Measurements from ENCODE around the gene JTB.

Gene JTB

GRCh38 chr1:153957744-153958110 is 19.7 kb downstream of the JTB start:
- FAIRE-seq, result peak; percentile 95

GRCh38 chr1:153956997-153957715 is 20.3 kb downstream of the JTB start:
- no peak for DNase-seq (ENCODE audit: insufficient read length, low spot score)
- TF ChIP-seq TAF1 (IDR thresholded peaks at IDR 0.05; ENCODE audit: low read depth, low read length), result no peak
- TF ChIP-seq POLR2AphosphoS5 (IDR thresholded peaks at IDR 0.05; ENCODE audit: low read depth, low read length), result no peak
- no peak for TF ChIP-seq POU2F2 (IDR thresholded peaks at IDR 0.05; ENCODE audit: low read depth, low read length)
- no peak for TF ChIP-seq PAX5 (IDR thresholded peaks at IDR 0.05; ENCODE audit: insufficient read depth, low read length, severe bottlenecking)
- no peak for TF ChIP-seq SPI1 (IDR thresholded peaks at IDR 0.05; ENCODE audit: low read depth, low read length)
- no peak for TF ChIP-seq POLR2A (IDR thresholded peaks at IDR 0.05; ENCODE audit: low read depth, low read length)
- peak; percentile 78 for FAIRE-seq

More at GRCh38 chr1:153957744-153958110, 19.7 kb downstream of the JTB start:
- TF ChIP-seq TAF1 (IDR thresholded peaks at IDR 0.05; ENCODE audit: low read depth, low read length) (peak; percentile 48; the same call in 1 of the 2 replicates), POLR2AphosphoS5 (IDR thresholded peaks at IDR 0.05; ENCODE audit: low read depth, low read length) (peak; percentile 68; the same call in 1 of the 2 replicates), POLR2A (IDR thresholded peaks at IDR 0.05; ENCODE audit: low read depth, low read length) (peak; percentile 85), POU2F2 (IDR thresholded peaks at IDR 0.05; ENCODE audit: low read depth, low read length) (peak; percentile 52; the same call in 1 of the 2 replicates), SPI1 (IDR thresholded peaks at IDR 0.05; ENCODE audit: low read depth, low read length) (peak; percentile 44; the same call in 1 of the 2 replicates), PAX5 (IDR thresholded peaks at IDR 0.05; ENCODE audit: insufficient read depth, low read length, severe bottlenecking) (no peak)
- DNase-seq (ENCODE audit: insufficient read length, low spot score), result no peak

GRCh38 chr1:153954826-153955225 is 22.6 kb downstream of the JTB start:
- TF ChIP-seq POLR2A (IDR thresholded peaks at IDR 0.05; ENCODE audit: low read depth, low read length) (no peak), POU2F2 (IDR thresholded peaks at IDR 0.05; ENCODE audit: low read depth, low read length) (no peak), SPI1 (IDR thresholded peaks at IDR 0.05; ENCODE audit: low read depth, low read length) (no peak)
- DNase-seq (ENCODE audit: insufficient read length, low spot score) (no peak), FAIRE-seq (no peak)

- no peak for FAIRE-seq
Measured at GRCh38 chr1:153953859-153954365, 23.6 kb downstream of the JTB start.

GRCh38 chr1:153951801-153952200 is 25.7 kb downstream of the JTB start:
- TF ChIP-seq SPI1 (IDR thresholded peaks at IDR 0.05; ENCODE audit: low read depth, low read length) (no peak), TAF1 (IDR thresholded peaks at IDR 0.05; ENCODE audit: low read depth, low read length) (no peak), POLR2A (IDR thresholded peaks at IDR 0.05; ENCODE audit: low read depth, low read length) (no peak), POLR2AphosphoS5 (IDR thresholded peaks at IDR 0.05; ENCODE audit: low read depth, low read length) (no peak), POU2F2 (IDR thresholded peaks at IDR 0.05; ENCODE audit: low read depth, low read length) (no peak), PAX5 (IDR thresholded peaks at IDR 0.05; ENCODE audit: insufficient read depth, low read length, severe bottlenecking) (no peak)
- FAIRE-seq (no peak), DNase-seq (ENCODE audit: insufficient read length, low spot score) (no peak)

More at GRCh38 chr1:153953859-153954365, 23.6 kb downstream of the JTB start:
- no peak for TF ChIP-seq POLR2A (IDR thresholded peaks at IDR 0.05; ENCODE audit: low read depth, low read length)
- TF ChIP-seq POLR2AphosphoS5 (IDR thresholded peaks at IDR 0.05; ENCODE audit: low read depth, low read length), result no peak
- TF ChIP-seq TAF1 (IDR thresholded peaks at IDR 0.05; ENCODE audit: low read depth, low read length), result no peak
- TF ChIP-seq PAX5 (IDR thresholded peaks at IDR 0.05; ENCODE audit: insufficient read depth, low read length, severe bottlenecking), result no peak
- TF ChIP-seq POU2F2 (IDR thresholded peaks at IDR 0.05; ENCODE audit: low read depth, low read length), result no peak
- TF ChIP-seq SPI1 (IDR thresholded peaks at IDR 0.05; ENCODE audit: low read depth, low read length), result no peak
- no peak for DNase-seq (ENCODE audit: insufficient read length, low spot score)

GRCh38 chr1:153951183-153951582 is 26.3 kb downstream of the JTB start:
- DNase-seq (ENCODE audit: insufficient read length, low spot score) (no peak), FAIRE-seq (no peak)
- TF ChIP-seq PAX5 (IDR thresholded peaks at IDR 0.05; ENCODE audit: insufficient read depth, low read length, severe bottlenecking) (no peak), POU2F2 (IDR thresholded peaks at IDR 0.05; ENCODE audit: low read depth, low read length) (no peak), SPI1 (IDR thresholded peaks at IDR 0.05; ENCODE audit: low read depth, low read length) (no peak), TAF1 (IDR thresholded peaks at IDR 0.05; ENCODE audit: low read depth, low read length) (no peak), POLR2AphosphoS5 (IDR thresholded peaks at IDR 0.05; ENCODE audit: low read depth, low read length) (no peak), POLR2A (IDR thresholded peaks at IDR 0.05; ENCODE audit: low read depth, low read length) (no peak)

GRCh38 chr1:153946622-153947241 is 30.7 kb downstream of the JTB start, which contains the start of gene DENND4B:
Gene DENND4B, minus strand, starts transcription at chr1:153946718. Its CDS starts 2,344 bp downstream, at chr1:153944374.
- peak; percentile 97 for DNase-seq (ENCODE audit: insufficient read length, low spot score)
- peak; percentile 85 for FAIRE-seq
- TF ChIP-seq POLR2AphosphoS5 (IDR thresholded peaks at IDR 0.05; ENCODE audit: low read depth, low read length) (peak; percentile 15), POLR2A (IDR thresholded peaks at IDR 0.05; ENCODE audit: low read depth, low read length) (no peak), SPI1 (IDR thresholded peaks at IDR 0.05; ENCODE audit: low read depth, low read length) (peak; percentile 74), TAF1 (IDR thresholded peaks at IDR 0.05; ENCODE audit: low read depth, low read length) (no peak), PAX5 (IDR thresholded peaks at IDR 0.05; ENCODE audit: insufficient read depth, low read length, severe bottlenecking) (no peak), POU2F2 (IDR thresholded peaks at IDR 0.05; ENCODE audit: low read depth, low read length) (no peak)

GRCh38 chr1:153945795-153946621 is 31.5 kb downstream of the JTB start:
- peak; percentile 93 for DNase-seq (ENCODE audit: insufficient read length, low spot score)
- FAIRE-seq, result peak; percentile 100
- TF ChIP-seq POU2F2 (IDR thresholded peaks at IDR 0.05; ENCODE audit: low read depth, low read length) (peak; percentile 86), SPI1 (IDR thresholded peaks at IDR 0.05; ENCODE audit: low read depth, low read length) (peak; percentile 99), POLR2AphosphoS5 (IDR thresholded peaks at IDR 0.05; ENCODE audit: low read depth, low read length) (peak; percentile 68; the same call in 1 of the 2 replicates), POLR2A (IDR thresholded peaks at IDR 0.05; ENCODE audit: low read depth, low read length) (peak; percentile 52; the same call in 1 of the 2 replicates), TAF1 (IDR thresholded peaks at IDR 0.05; ENCODE audit: low read depth, low read length) (no peak), PAX5 (IDR thresholded peaks at IDR 0.05; ENCODE audit: insufficient read depth, low read length, severe bottlenecking) (peak; percentile 71)

Data from GM12891 (cell line).